Activated CD8-positive, alpha-beta memory T cell treated with anti-CD3 and anti-CD28 coated beads, Interleukin-2, amount 10 ng/mL, durations not matched to agents 7 days and 5 days (primary cell): Measurements from ENCODE around the gene TAS2R20. TPM values are rescaled to one million over a fixed set of nuclear protein-coding genes. Genes with fewer than 3 reads are reported as not detected.

Source experiments
- ATAC-seq: fragments of 150-1000 bp; cut with Tn5 transposase; one replicate; pipeline ENCODE4 v1.10.0; 2021; ENCODE audit warnings: moderate library complexity
- CTCF ChIA-PET: fragments of 350-600 bp; sonication (Branson Sonifier 250); formaldehyde crosslinking; loops from one replicate; lab custom pipeline; 2021; ENCODE audit warnings: antibody characterized with exemption; lab: Charles Lee
- DNase-seq: peaks from one replicate; pipeline ENCODE4 v3.0.0-alpha.2; 2020
- H3K27ac Mint-ChIP-seq: one replicate; pipeline ENCODE4 v1.8.0; 2021; ENCODE audit warnings: mild to moderate bottlenecking, mixed read lengths
- H3K27me3 Mint-ChIP-seq: one replicate; pipeline ENCODE4 v1.8.0; 2021; ENCODE audit warnings: mixed read lengths
- H3K36me3 Mint-ChIP-seq: one replicate; pipeline ENCODE4 v1.8.0; 2021; ENCODE audit warnings: mild to moderate bottlenecking, mixed read lengths
- H3K4me1 Mint-ChIP-seq: one replicate; pipeline ENCODE4 v1.8.0; 2021; ENCODE audit warnings: mixed read lengths
- H3K4me3 Mint-ChIP-seq: one replicate; pipeline ENCODE4 v1.8.0; 2021; ENCODE audit warnings: mild to moderate bottlenecking, moderate library complexity, mixed read lengths
- H3K9me3 Mint-ChIP-seq: one replicate; pipeline ENCODE4 v1.8.0; 2022; ENCODE audit warnings: low read depth, mixed read lengths
- total RNA-seq, 2 experiments: library from RNA; stranded (reverse); gene quantifications; one replicate each; pipeline ENCODE4 v1.2.3, GENCODE V29; 2021

The TAS2R20 gene
- total RNA-seq, 2 experiments from 2014 or later, result 1.5 to 2.0 TPM

- Mint-ChIP-seq H3K27me3 (peaks cover 16% of the 10 kb centered on the region), H3K27ac (no peak overlapping the region), H3K36me3 (peaks cover 27% of the 10 kb centered on the region), H3K4me3 (no peak overlapping the region), H3K4me1 (peaks cover 3% of the 10 kb centered on the region), H3K9me3 (no peaks in the 10 kb centered on the region)
- no peak for ATAC-seq
- DNase-seq, result no peak
- CTCF ChIA-PET, result no interaction called here
Observed at GRCh38 chr12:10989107-10989506, 9.0 kb downstream of the TAS2R20 start.

- no peak within 1 kb of the TSS for H3K27ac Mint-ChIP-seq
- H3K4me3 Mint-ChIP-seq, result no peak within 1 kb of the TSS
- no peaks in the 10 kb centered on the region for H3K9me3 Mint-ChIP-seq
- ATAC-seq (no peak), DNase-seq (no peak)
- peaks cover 24% of the 10 kb centered on the region for H3K27me3 Mint-ChIP-seq
- peaks cover 20% of the 10 kb centered on the region for H3K36me3 Mint-ChIP-seq
- CTCF ChIA-PET, result no interaction called here
- H3K4me1 Mint-ChIP-seq, result peaks cover 21% of the 10 kb centered on the region
Observed at GRCh38 chr12:10986812-10987211, 11.3 kb downstream of the TAS2R20 start, which contains the start of gene TAS2R50. TAS2R50 (minus strand) TSS chr12:10986912; CDS start chr12:10986860, 52 bp downstream.

GRCh38 chr12:10982244-10982643 is 15.9 kb downstream of the TAS2R20 start:
- no peak overlapping the region for H3K4me3 Mint-ChIP-seq

DNA sequence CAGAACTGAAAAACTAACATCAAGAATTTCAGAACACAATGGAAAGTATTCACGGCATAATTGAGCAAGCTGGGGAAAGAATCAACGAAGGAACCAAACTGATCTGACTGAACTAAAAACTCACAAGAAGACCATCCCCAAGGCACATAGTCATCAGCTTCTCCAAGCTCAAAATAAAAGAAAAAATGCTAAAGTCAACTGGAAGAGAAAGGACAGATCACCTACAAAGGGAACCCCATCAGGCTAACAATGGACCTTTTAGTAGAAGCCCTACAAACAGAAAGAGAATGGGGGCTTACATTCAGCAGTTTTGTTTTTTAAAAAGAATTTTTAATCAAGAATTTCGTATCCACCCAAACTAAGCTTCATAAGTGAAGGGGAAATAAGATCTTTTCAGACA is 23.1 kb downstream of the TAS2R20 start:
- Mint-ChIP-seq H3K36me3 (peaks cover 12% of the 10 kb centered on the region), H3K4me1 (no peaks in the 10 kb centered on the region), H3K9me3 (no peaks in the 10 kb centered on the region), H3K27me3 (peaks cover 32% of the 10 kb centered on the region), H3K27ac (no peak overlapping the region), H3K4me3 (no peak overlapping the region)
- DNase-seq, result no peak
- ATAC-seq, result no peak
- CTCF ChIA-PET, result no interaction called here

More at GRCh38 chr12:10982244-10982643, 15.9 kb downstream of the TAS2R20 start:
- Mint-ChIP-seq H3K4me1 (peaks cover 25% of the 10 kb centered on the region), H3K27me3 (peaks cover 53% of the 10 kb centered on the region), H3K36me3 (peaks cover 17% of the 10 kb centered on the region), H3K9me3 (no peaks in the 10 kb centered on the region), H3K27ac (no peak overlapping the region)
- CTCF ChIA-PET, result interaction anchor here (0.9 to 1.2 kb wide), 3 partner anchors 17 to 217 kb away, joined by 3 read pairs; partner anchors contain the start of gene SMIM10L1
- ATAC-seq (peak; percentile 93), DNase-seq (peak; percentile 80)

DNA sequence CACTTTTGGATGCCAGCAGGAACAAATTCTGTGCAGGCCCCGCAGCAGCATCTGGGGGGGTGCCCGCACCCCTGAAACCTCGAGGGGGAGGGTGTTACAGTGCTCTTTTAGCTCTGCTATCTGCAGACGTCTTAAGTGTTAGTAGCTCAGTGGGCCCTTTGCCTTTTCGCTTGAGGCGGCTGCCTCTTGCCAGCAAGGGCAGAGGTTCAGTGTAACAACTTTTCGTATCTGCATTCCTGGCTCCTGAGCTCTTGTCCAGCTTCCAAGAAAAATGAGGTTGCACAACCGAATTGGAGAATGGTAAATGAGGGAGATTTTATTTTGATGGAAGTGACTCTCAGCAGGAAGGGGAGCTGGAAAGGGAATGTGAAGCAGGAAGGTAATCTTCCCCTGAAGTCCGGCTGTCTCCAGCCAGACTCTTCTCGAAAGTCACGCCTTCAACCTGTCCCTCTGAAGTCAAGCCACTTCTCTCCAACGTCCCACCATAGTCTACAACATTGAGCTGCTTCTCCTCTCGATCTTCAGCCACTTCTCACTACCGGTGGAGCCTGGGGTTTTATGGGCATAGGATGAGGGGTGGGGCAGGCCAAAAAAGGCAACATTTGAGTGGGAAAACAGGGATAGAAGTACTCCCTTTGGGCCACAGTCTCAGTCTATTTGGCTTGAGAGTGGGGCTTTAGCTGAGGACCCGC is 29.2 kb downstream of the TAS2R20 start:
- Mint-ChIP-seq H3K4me3 (no peak overlapping the region), H3K9me3 (no peaks in the 10 kb centered on the region), H3K36me3 (peaks cover 1% of the 10 kb centered on the region), H3K4me1 (no peaks in the 10 kb centered on the region), H3K27me3 (no peaks in the 10 kb centered on the region), H3K27ac (no peak overlapping the region)
- CTCF ChIA-PET, result no interaction called here
- DNase-seq (no peak), ATAC-seq (no peak)

- H3K9me3 Mint-ChIP-seq, result no peaks in the 10 kb centered on the region
- no peak overlapping the region for H3K4me3 Mint-ChIP-seq
- no peak for ATAC-seq
- H3K4me1 Mint-ChIP-seq, result no peaks in the 10 kb centered on the region
- DNase-seq, result no peak
- H3K27ac Mint-ChIP-seq, result no peak overlapping the region
- no peaks in the 10 kb centered on the region for H3K27me3 Mint-ChIP-seq
- H3K36me3 Mint-ChIP-seq, result peaks cover 1% of the 10 kb centered on the region
- CTCF ChIA-PET, result no interaction called here
Observed at GRCh38 chr12:10967409-10967808, 30.7 kb downstream of the TAS2R20 start.

DNA sequence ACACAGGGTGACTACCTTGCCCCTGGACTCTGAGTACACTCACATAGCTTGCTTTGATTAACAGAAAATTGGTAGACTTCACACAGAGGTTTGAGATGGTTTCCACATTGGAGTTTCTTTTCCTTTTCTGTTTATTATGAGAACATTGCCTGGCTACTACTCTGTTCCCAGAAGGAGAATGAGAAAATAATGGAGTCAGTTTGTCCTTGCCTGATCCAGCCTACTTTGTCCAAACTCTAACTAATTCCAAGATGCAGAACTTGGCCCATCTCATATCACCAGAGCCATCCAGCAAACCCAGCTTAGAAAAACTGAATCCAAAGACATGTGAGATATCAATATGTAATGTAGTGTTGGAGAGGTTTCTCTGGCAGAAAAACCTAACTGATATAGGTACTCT is 31.8 kb downstream of the TAS2R20 start:
- H3K27ac Mint-ChIP-seq, result no peak overlapping the region
- peaks cover 4% of the 10 kb centered on the region for H3K36me3 Mint-ChIP-seq
- no peak for DNase-seq
- no peaks in the 10 kb centered on the region for H3K27me3 Mint-ChIP-seq
- no peak for ATAC-seq
- no peaks in the 10 kb centered on the region for H3K9me3 Mint-ChIP-seq
- no peak overlapping the region for H3K4me3 Mint-ChIP-seq
- CTCF ChIA-PET, result no interaction called here
- H3K4me1 Mint-ChIP-seq, result no peaks in the 10 kb centered on the region

DNA sequence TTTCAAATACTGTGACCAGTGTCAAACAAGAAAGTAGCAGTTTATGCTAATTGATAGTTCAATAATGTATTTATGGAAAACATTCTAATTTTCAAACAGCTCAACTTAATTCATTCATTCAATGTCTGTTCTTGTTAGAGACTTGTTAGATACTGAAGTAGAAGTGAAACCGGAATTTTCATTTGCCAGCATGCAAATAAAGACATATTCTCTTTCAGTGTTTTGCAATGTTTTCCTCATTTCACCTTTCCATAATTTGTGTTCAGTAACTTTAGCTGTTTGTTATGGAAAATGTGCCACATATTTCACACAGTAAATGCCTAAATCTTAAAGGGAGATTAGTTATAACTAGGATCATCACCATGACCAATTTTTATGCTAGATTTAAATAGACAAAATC is 32.6 kb downstream of the TAS2R20 start:
- H3K4me1 Mint-ChIP-seq, result no peaks in the 10 kb centered on the region
- H3K9me3 Mint-ChIP-seq, result no peaks in the 10 kb centered on the region
- no peaks in the 10 kb centered on the region for H3K27me3 Mint-ChIP-seq
- H3K4me3 Mint-ChIP-seq, result no peak overlapping the region
- peaks cover 3% of the 10 kb centered on the region for H3K36me3 Mint-ChIP-seq
- ATAC-seq, result no peak
- H3K27ac Mint-ChIP-seq, result no peak overlapping the region
- DNase-seq, result no peak
- CTCF ChIA-PET, result no interaction called here

DNA sequence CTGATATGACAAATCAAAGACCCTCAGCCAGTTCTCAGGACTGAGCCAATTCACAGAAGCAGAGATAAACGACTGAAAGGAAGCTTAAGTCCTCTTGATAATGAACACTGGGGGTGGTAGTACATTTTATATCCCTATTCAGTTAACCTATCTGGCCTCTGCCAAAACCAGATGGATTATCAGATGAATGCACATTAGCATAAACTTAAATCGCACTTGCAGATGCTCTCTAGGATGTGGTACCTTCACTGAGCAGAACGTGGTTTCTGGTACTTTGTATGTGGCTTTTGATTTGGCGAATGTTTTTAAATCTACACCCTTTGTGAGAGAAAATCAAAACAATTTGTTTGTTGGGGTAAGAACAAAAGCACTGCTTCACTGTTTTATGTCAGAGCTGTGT is 37.9 kb downstream of the TAS2R20 start:
- H3K4me3 Mint-ChIP-seq, result no peak overlapping the region
- peaks cover 13% of the 10 kb centered on the region for H3K36me3 Mint-ChIP-seq
- H3K9me3 Mint-ChIP-seq, result peaks cover 3% of the 10 kb centered on the region
- H3K27ac Mint-ChIP-seq, result no peak overlapping the region
- DNase-seq, result no peak
- H3K27me3 Mint-ChIP-seq, result no peaks in the 10 kb centered on the region
- peak; percentile 39 for ATAC-seq
- H3K4me1 Mint-ChIP-seq, result peaks cover 25% of the 10 kb centered on the region
- CTCF ChIA-PET, result no interaction called here

- ATAC-seq (no peak), DNase-seq (no peak)
- Mint-ChIP-seq H3K27ac (no peak overlapping the region), H3K27me3 (no peaks in the 10 kb centered on the region), H3K36me3 (peaks cover 16% of the 10 kb centered on the region), H3K4me1 (peaks cover 26% of the 10 kb centered on the region), H3K4me3 (no peak overlapping the region), H3K9me3 (peaks cover 4% of the 10 kb centered on the region)
- CTCF ChIA-PET, result no interaction called here
Observed at GRCh38 chr12:10959804-10960203, 38.3 kb downstream of the TAS2R20 start.

DNA sequence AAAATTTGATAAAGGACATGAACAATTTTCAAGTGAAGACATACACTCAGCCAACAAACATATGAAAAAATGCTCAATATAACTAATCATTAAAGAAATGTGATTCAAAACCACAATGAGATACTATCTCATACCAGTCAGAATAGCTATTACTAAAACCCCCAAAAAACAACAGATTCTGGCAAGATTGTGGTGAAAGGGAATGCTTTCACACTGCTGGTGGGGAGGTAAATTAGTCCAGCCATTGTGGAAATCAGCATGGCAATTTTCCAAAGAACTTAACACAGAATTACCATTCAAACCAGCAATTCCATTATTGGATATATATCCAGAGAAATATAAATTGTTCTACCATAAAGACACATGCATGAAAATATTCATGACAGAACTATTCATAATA is 40.4 kb downstream of the TAS2R20 start:
- H3K9me3 Mint-ChIP-seq, result peaks cover 5% of the 10 kb centered on the region
- no peak for DNase-seq
- peaks cover 32% of the 10 kb centered on the region for H3K36me3 Mint-ChIP-seq
- CTCF ChIA-PET, result no interaction called here
- no peak overlapping the region for H3K27ac Mint-ChIP-seq
- H3K4me3 Mint-ChIP-seq, result no peak overlapping the region
- peaks cover 38% of the 10 kb centered on the region for H3K4me1 Mint-ChIP-seq
- ATAC-seq, result no peak
- H3K27me3 Mint-ChIP-seq, result no peaks in the 10 kb centered on the region

DNA sequence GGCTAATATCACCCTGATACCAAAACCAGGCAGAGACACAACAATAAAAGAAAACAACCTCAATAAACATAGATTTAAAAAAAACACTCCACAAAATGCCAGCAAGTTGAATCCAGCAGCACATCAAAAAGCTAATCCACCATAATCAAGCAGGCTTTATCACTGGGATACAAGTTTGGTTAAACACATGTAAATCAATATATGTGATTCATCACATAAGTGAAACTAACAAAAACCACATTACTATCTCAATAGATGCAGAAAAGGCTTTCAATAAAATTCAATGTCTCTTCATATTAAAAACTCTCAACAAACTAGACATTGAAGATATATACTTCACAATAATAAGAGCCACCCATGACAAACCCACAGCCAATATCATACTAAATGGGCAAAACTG is 42.0 kb downstream of the TAS2R20 start:
- Mint-ChIP-seq H3K4me3 (no peak overlapping the region), H3K4me1 (peaks cover 38% of the 10 kb centered on the region), H3K36me3 (peaks cover 34% of the 10 kb centered on the region), H3K9me3 (peaks cover 6% of the 10 kb centered on the region), H3K27ac (no peak overlapping the region), H3K27me3 (no peaks in the 10 kb centered on the region)
- DNase-seq (no peak), ATAC-seq (no peak)
- CTCF ChIA-PET, result no interaction called here

DNA sequence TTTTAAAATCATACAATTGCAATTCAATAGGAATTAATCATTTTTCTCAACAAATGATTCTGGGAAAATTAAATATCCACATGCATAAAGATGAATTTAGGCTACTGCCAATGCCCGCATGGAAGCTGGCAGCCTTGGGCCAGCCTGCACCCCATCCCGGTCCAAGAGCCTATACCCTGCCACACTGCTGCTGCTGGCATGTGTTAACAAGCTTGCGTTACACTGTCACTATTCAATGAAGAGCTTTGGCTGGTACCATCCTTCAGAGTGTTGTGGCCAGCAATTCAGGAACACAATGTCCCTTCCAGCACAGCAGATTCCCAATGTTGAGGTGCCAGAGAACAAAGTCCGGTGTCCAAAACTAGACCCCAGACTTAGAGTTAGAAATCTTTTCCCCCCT is 45.5 kb downstream of the TAS2R20 start:
- Mint-ChIP-seq H3K36me3 (peaks cover 47% of the 10 kb centered on the region), H3K4me1 (peaks cover 25% of the 10 kb centered on the region), H3K4me3 (no peak overlapping the region), H3K9me3 (peaks cover 17% of the 10 kb centered on the region), H3K27me3 (no peaks in the 10 kb centered on the region), H3K27ac (no peak overlapping the region)
- DNase-seq (no peak), ATAC-seq (no peak)
- CTCF ChIA-PET, result no interaction called here
